Measurements from ENCODE around the gene MYH3.

DNA sequence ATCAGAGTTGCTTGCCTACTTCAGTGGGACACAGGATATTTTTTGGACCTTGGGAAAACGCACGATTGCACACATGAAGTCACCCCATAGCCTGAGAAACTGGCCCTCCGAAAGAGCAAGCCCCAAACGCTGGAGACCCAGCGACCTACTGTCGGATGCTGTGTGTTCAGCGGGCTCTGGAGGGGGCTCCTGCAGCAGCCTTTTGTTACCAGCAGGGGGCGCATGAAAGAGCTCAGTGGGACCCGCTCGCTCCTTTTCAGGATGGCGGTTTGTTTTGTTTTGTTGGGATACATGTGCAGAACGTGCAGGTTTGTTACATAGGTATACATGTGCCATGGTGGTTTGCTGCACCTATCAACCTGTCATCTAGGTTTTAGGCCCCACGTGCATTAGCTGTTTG lies 28.4 kb downstream of the MYH3 start:
- TF ChIP-seq CTCF (IDR thresholded peaks at IDR 0.05) (no peak), POLR2A (IDR thresholded peaks at IDR 0.05) (no peak)

All from lower leg skin (tissue), 3 donors.